ENCODE results near the gene TRPC3.

The TRPC3 gene

GRCh38 chr4:121873604-121874003, 78.3 kb downstream of the TRPC3 start:
- no peak for DNase-seq (ENCODE audit: low read depth in 2 of 2)

DNA sequence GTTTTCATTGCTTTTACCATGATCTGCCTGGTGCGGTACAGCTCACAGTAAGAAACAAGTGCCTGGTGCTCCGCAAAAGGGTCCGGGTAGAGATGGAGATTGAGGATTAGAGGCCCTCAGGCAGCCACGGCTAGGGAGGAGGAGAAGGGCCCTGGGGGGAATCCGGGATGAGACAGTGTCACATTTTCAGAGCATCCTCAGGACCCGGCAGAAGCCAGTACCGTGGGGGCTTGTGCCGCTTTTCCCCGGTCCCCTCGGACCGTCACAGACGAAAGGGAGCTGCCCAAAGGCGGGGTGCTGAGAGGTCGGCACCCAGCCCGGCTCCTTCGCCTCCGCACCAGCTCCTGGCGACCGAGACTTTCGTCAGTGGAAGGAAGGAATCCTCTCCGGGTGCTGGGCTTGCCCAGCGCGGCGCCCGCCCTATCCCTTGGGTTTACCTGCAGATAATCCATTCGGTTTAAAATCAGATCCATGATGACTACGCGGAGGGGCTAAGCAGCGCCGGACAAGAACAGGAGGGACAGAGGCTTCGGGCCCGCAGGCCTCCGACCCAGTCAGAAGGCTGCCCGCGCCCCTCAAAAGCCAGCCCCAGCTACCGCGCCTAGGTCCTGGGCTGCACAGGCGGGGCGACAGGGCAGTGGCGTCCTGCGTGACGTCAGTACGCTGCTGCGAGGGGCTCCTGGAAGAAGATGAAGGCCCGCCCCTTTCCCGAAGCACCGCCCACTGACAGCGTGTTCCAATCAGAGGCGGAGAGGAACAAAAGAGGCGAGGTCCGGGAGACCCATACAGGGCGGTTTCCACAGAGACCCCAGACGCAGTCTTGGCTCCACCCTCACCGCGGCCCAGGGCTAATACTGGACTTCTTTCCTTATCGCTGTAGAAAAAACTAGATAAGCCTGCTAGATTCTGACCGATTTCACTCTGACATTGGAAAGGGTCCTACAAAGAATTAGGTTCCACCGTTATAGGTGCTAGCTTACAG, 81.7 kb downstream of the TRPC3 start, which contains the start of gene BBS7:
Gene BBS7, minus strand, starts transcription at position 634 of the 982 bp plus-strand sequence. Its CDS starts 161 bp downstream, at position 473.
- DNase-seq (ENCODE audit: low read depth in 2 of 2): peak; percentile 92 to 93

- no peak for DNase-seq (ENCODE audit: low read depth in 2 of 2)
Measured at GRCh38 chr4:121863799-121864198, 88.1 kb downstream of the TRPC3 start.

GRCh38 chr4:121861426-121861825, 90.4 kb downstream of the TRPC3 start:
- DNase-seq (ENCODE audit: low read depth in 2 of 2): no peak

- DNase-seq (ENCODE audit: low read depth in 2 of 2): no peak
Measured at GRCh38 chr4:121860121-121860520, 91.7 kb downstream of the TRPC3 start.

- no peak for DNase-seq (ENCODE audit: low read depth in 2 of 2)
Measured at GRCh38 chr4:121851354-121851753, 100.5 kb downstream of the TRPC3 start.

- DNase-seq (ENCODE audit: low read depth in 2 of 2): no peak
Measured at GRCh38 chr4:121846662-121847061, 105.2 kb downstream of the TRPC3 start.

GRCh38 chr4:121842862-121843261, 109.0 kb downstream of the TRPC3 start:
- no peak for DNase-seq (ENCODE audit: low read depth in 2 of 2)

DNA sequence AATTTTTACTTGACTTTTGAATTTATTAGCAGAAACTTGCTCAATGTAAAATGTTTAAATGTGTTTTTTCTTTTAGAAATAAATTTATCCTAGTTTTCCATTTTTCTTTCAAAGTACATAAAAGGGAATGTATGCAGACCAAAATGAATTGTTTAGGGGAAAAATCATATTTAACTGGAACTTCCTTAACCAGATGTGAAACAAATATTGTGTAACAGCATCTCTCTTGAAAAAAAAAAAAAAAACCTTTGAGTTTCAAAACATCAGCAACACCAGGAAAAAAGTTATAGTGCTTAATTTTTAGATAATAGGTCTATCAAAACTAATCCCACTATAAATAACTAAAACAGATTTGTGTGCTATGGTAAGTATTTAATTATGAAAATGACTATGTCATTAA, 113.7 kb downstream of the TRPC3 start:
- DNase-seq (ENCODE audit: low read depth in 2 of 2): no peak

- no peak for DNase-seq (ENCODE audit: low read depth in 2 of 2)
Measured at GRCh38 chr4:121829511-121829910, 122.3 kb downstream of the TRPC3 start.

Measured in stimulated activated CD8-positive, alpha-beta memory T cell treated with anti-CD3 and anti-CD28 coated beads, Interleukin-2, amount 100 ng/mL, for 1 hour (primary cell).